ENCODE measurements around the gene DOK5.

The DOK5 gene

GRCh38 chr20:54488442-54488841 lies 13.0 kb downstream of the DOK5 start:
- DNase-seq (ENCODE audit: low read depth), result no peak
- TF ChIP-seq CTCF (IDR thresholded peaks at IDR 0.05; ENCODE audit: insufficient read depth, low read depth, low read length, missing control alignments), result no peak
- no peak overlapping the region for H3K4me3 ChIP-seq (ENCODE audit: low read depth, low read length)

- no peak for DNase-seq (ENCODE audit: low read depth)
- TF ChIP-seq CTCF (IDR thresholded peaks at IDR 0.05; ENCODE audit: insufficient read depth, low read depth, low read length, missing control alignments), result no peak
- no peak overlapping the region for H3K4me3 ChIP-seq (ENCODE audit: low read depth, low read length)
These were observed 16.1 kb downstream of the DOK5 start for GRCh38 chr20:54491506-54491905.

GRCh38 chr20:54494303-54495006 lies 19.1 kb downstream of the DOK5 start:
- H3K4me3 ChIP-seq (ENCODE audit: low read depth, low read length), result no peak overlapping the region
- no peak for DNase-seq (ENCODE audit: low read depth)
- no peak for TF ChIP-seq CTCF (IDR thresholded peaks at IDR 0.05; ENCODE audit: insufficient read depth, low read depth, low read length, missing control alignments)

DNA sequence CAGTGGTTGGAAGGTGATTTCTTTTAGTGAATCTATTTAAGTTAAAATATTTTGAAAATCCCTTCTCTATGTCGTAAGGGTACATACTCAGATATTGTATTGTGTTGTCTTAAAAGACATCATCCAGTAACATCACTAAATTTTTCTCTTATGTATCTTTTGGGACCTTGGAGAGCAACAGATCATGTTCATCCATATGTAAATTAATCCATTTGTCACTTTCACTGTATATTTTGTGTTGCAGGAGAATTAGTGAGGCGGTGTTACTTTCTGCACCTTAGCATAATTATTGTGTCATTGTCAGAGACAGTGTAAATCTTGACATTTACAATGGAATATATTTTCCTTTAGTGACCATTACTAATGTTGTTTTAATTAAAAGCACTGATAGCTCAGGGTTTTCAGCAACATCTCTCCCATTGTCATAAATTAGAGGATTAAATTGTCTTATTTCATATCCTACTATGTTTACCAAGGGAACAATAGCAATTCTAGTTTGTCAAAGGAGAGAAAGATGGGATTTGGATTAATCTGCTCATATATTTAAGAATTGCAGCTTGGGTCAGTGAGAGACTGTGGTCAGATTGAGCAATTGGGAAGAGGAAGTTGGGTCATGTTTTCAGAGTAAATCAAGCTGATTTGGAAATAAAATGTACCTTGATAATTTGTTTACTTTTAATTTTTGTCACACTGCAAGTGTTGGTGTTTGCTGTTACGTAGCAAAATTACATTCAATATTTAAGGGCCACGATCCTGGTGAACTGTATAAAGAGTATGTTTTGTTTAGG lies 22.7 kb downstream of the DOK5 start:
- TF ChIP-seq CTCF (IDR thresholded peaks at IDR 0.05; ENCODE audit: insufficient read depth, low read depth, low read length, missing control alignments), result no peak
- no peak overlapping the region for H3K4me3 ChIP-seq (ENCODE audit: low read depth, low read length)
- no peak for DNase-seq (ENCODE audit: low read depth)

DNA sequence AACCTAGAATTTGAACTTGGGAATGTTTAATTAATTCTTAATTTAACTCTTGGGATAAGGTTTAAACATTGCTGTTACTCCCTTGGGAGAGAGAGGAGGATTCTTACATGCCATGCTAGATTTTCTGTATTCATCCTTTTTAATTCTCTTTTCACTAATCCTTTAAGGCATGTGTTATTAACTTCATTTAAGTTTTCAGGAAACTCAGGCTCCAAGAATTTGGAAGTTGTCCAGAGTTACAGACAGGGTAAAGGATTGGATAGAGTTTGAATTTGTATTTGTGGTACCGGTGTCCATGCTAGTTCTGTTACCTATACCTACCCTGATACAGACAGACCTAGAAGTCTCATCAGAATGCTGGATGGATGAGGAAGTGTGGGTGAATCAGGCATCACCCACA lies 23.7 kb downstream of the DOK5 start:
- no peak for DNase-seq (ENCODE audit: low read depth)
- H3K4me3 ChIP-seq (ENCODE audit: low read depth, low read length), result no peak overlapping the region
- no peak for TF ChIP-seq CTCF (IDR thresholded peaks at IDR 0.05; ENCODE audit: insufficient read depth, low read depth, low read length, missing control alignments)

DNA sequence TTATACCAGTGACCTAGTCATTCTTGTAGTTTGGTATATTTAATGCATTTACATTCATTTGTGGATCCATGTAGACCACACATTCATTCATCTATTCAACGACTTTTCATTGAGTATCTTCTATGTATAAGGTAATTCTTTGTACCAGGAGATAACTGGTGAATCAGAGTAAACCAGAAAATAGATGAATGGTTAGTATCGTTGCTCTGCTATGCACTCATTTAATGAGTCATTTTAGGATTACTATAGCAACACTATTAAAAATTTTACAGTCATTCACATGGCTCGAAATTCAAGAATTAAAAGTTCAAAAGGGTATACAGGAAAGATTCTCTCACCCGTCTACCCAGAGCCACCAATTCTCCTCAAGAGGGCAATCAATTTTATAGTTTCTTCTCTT lies 26.8 kb downstream of the DOK5 start:
- H3K4me3 ChIP-seq (ENCODE audit: low read depth, low read length), result no peak overlapping the region
- DNase-seq (ENCODE audit: low read depth), result no peak
- TF ChIP-seq CTCF (IDR thresholded peaks at IDR 0.05; ENCODE audit: insufficient read depth, low read depth, low read length, missing control alignments), result no peak
